GM19455 (cell line): Measurements from ENCODE around the gene HTT.
"Not testable (repeated sequence)": the region's sequence is repeated elsewhere in the genome, so short reads cannot be mapped to it uniquely, and the experiment has no call there.

ENCODE experiments used
- ATAC-seq: cut with Tn5 transposase; IDR thresholded peaks from one replicate; pipeline ENCODE4 v1.9.1; 2021; ENCODE audit not compliant: unreplicated experiment

Gene HTT

GRCh38 chr4:3160438-3160837 lies 86.0 kb downstream of the HTT start:
- no peak for ATAC-seq

GRCh38 chr4:3161044-3161443 lies 86.6 kb downstream of the HTT start:
- not testable (repeated sequence) for ATAC-seq

- ATAC-seq, result not testable (repeated sequence)
Measured at GRCh38 chr4:3166434-3166833, 92.0 kb downstream of the HTT start.

- no peak for ATAC-seq
Measured at GRCh38 chr4:3168029-3168428, 93.5 kb downstream of the HTT start.

GRCh38 chr4:3174371-3175338 lies 100.2 kb downstream of the HTT start:
- ATAC-seq, result no peak

- no peak for ATAC-seq
Measured at GRCh38 chr4:3176367-3177229, 102.1 kb downstream of the HTT start.

GRCh38 chr4:3177426-3177825 lies 102.9 kb downstream of the HTT start:
- ATAC-seq, result no peak

- no peak for ATAC-seq
Measured at GRCh38 chr4:3177905-3178304, 103.4 kb downstream of the HTT start.

GRCh38 chr4:3178351-3178750 lies 103.9 kb downstream of the HTT start:
- no peak for ATAC-seq

- ATAC-seq, result no peak
Measured at GRCh38 chr4:3179126-3179706, 104.7 kb downstream of the HTT start.

GRCh38 chr4:3183008-3183407 lies 108.5 kb downstream of the HTT start:
- ATAC-seq, result no peak

GRCh38 chr4:3184725-3185124 lies 110.2 kb downstream of the HTT start:
- no peak for ATAC-seq

- ATAC-seq, result no peak
Measured at GRCh38 chr4:3186609-3187008, 112.1 kb downstream of the HTT start.

- no peak for ATAC-seq
Measured at GRCh38 chr4:3188118-3188517, 113.6 kb downstream of the HTT start.

- no peak for ATAC-seq
Measured at GRCh38 chr4:3189459-3189858, 115.0 kb downstream of the HTT start.

GRCh38 chr4:3190549-3190948 lies 116.1 kb downstream of the HTT start:
- ATAC-seq, result no peak

GRCh38 chr4:3192188-3192587 lies 117.7 kb downstream of the HTT start:
- ATAC-seq, result no peak

GRCh38 chr4:3192827-3193226 lies 118.3 kb downstream of the HTT start:
- no peak for ATAC-seq

GRCh38 chr4:3193531-3194203 lies 119.2 kb downstream of the HTT start:
- ATAC-seq, result no peak

- no peak for ATAC-seq
Measured at GRCh38 chr4:3196670-3197359, 122.3 kb downstream of the HTT start.
